ENCODE measurements around the gene SOHLH1. TPM values are rescaled to one million over a fixed set of nuclear protein-coding genes. Genes with fewer than 3 reads are reported as not detected.

Gene SOHLH1
- total RNA-seq, 1 experiment from 2014 or later = not detected

DNA sequence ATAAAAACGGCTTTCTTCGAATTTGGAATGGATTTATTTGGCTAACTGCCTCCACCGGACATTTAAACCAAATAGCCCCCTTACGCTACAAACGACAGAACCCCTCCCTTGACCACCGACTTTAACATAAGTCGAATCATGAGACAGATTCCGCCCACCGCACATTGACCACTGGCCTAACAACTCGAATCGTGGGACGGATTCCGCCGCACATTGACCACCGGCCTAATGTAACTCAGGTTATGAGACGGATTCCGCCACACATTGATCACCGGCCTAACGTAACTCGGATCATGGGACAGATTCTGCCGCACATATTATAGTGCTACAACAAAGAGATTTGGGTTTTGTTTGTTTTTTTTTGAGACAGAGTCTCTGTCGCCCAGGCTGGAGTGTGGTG, 38.9 kb downstream of the SOHLH1 start:
- H4K20me1 ChIP-seq (ENCODE audit: insufficient read depth) = no peaks in the 10 kb centered on the region
- no peaks in the 10 kb centered on the region for H3K9me2 ChIP-seq (ENCODE audit: insufficient read depth)
- intact Hi-C loops (cut with micrococcal nuclease; ENCODE audit: unreplicated experiment) = no loop called here
- H3F3A ChIP-seq (ENCODE audit: insufficient read depth, low read depth) = no peaks in the 10 kb centered on the region
- peaks cover 93% of the 10 kb centered on the region for H3K27me3 ChIP-seq (ENCODE audit: insufficient read depth, low read depth)
- no peak for DNase-seq
- no peak overlapping the region for H3K4me3 ChIP-seq
- no peak overlapping the region for H3K27ac ChIP-seq
- ChIA-PET POLR2A (ENCODE audit: unreplicated experiment) (no interaction called here), CTCF (no interaction called here)
- no peaks in the 10 kb centered on the region for H3K9me3 ChIP-seq (ENCODE audit: insufficient read depth, low read depth)
- H3K79me2 ChIP-seq (ENCODE audit: low read depth) = no peaks in the 10 kb centered on the region
- no peak for TF ChIP-seq CTCF (conservative IDR thresholded peaks at IDR 0.05)
- TF ChIP-seq EZH2 (IDR thresholded peaks at IDR 0.05; ENCODE audit: low read depth) = no peak
- no peak overlapping the region for H2AFZ ChIP-seq
- BruUV-seq (replicated peaks) = no TSS peak
- no peaks in the 10 kb centered on the region for H3K36me3 ChIP-seq (ENCODE audit: low read depth)
- H3K4me1 ChIP-seq (replicated peaks; ENCODE audit: insufficient read depth) = no peaks in the 10 kb centered on the region
- no peak overlapping the region for H3K4me2 ChIP-seq

GRCh38 chr9:135659252-135659651, 40.0 kb downstream of the SOHLH1 start:
- Histone ChIP-seq H3K9me3 (ENCODE audit: insufficient read depth, low read depth) (no peaks in the 10 kb centered on the region), H3F3A (ENCODE audit: insufficient read depth, low read depth) (no peaks in the 10 kb centered on the region), H3K27me3 (ENCODE audit: insufficient read depth, low read depth) (peaks cover 93% of the 10 kb centered on the region), H3K79me2 (ENCODE audit: low read depth) (no peaks in the 10 kb centered on the region), H3K36me3 (ENCODE audit: low read depth) (no peaks in the 10 kb centered on the region), H3K9me2 (ENCODE audit: insufficient read depth) (no peaks in the 10 kb centered on the region), H3K27ac (no peak overlapping the region), H2AFZ (no peak overlapping the region), H3K4me2 (no peak overlapping the region), H3K4me3 (no peak overlapping the region), H3K4me1 (replicated peaks; ENCODE audit: insufficient read depth) (no peaks in the 10 kb centered on the region), H4K20me1 (ENCODE audit: insufficient read depth) (no peaks in the 10 kb centered on the region)
- DNase-seq = no peak
- BruUV-seq (replicated peaks) = no TSS peak
- ChIA-PET CTCF (no interaction called here), POLR2A (ENCODE audit: unreplicated experiment) (no interaction called here)
- no peak for TF ChIP-seq CTCF (conservative IDR thresholded peaks at IDR 0.05)
- no peak for TF ChIP-seq EZH2 (IDR thresholded peaks at IDR 0.05; ENCODE audit: low read depth)
- intact Hi-C loops (cut with micrococcal nuclease; ENCODE audit: unreplicated experiment) = no loop called here

DNA sequence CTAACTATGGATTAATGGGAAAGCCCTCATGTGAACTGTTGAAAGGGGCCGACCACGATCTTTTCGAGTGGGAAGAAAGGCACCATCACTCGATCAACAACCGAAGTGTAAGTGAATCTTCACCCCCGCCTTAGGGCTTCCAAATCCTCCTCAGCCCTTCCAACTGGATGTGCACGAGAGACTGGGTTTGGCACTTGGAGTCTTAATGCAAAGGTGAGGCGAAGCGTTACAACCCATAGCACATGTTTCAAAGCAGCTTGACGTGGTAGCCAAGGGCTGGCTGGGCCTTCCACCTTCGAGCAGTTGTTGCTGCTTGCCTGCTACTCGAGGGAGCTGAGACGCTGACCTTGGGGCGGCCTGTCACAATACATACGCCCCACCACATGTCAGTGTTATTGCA, 41.9 kb downstream of the SOHLH1 start:
- Histone ChIP-seq H3K4me3 (no peak overlapping the region), H3K4me1 (replicated peaks; ENCODE audit: insufficient read depth) (no peaks in the 10 kb centered on the region), H4K20me1 (ENCODE audit: insufficient read depth) (no peaks in the 10 kb centered on the region), H3K9me3 (ENCODE audit: insufficient read depth, low read depth) (no peaks in the 10 kb centered on the region), H3K27me3 (ENCODE audit: insufficient read depth, low read depth) (peaks cover 98% of the 10 kb centered on the region), H3F3A (ENCODE audit: insufficient read depth, low read depth) (no peaks in the 10 kb centered on the region), H3K9me2 (ENCODE audit: insufficient read depth) (no peaks in the 10 kb centered on the region), H3K36me3 (ENCODE audit: low read depth) (no peaks in the 10 kb centered on the region), H2AFZ (no peak overlapping the region), H3K27ac (no peak overlapping the region), H3K79me2 (ENCODE audit: low read depth) (no peaks in the 10 kb centered on the region), H3K4me2 (no peak overlapping the region)
- intact Hi-C loops (cut with micrococcal nuclease; ENCODE audit: unreplicated experiment) = no loop called here
- POLR2A ChIA-PET (ENCODE audit: unreplicated experiment) = interaction anchor here (0.7 kb wide), 1 partner anchor 11 kb away, joined by 3 read pairs; no protein-coding TSS in a partner anchor
- TF ChIP-seq EZH2 (IDR thresholded peaks at IDR 0.05; ENCODE audit: low read depth) (no peak), CTCF (conservative IDR thresholded peaks at IDR 0.05) (no peak)
- DNase-seq = no peak
- CTCF ChIA-PET = no interaction called here
- no TSS peak for BruUV-seq (replicated peaks)
